Measurements from ENCODE around the gene ACVR1B. TPM values are rescaled to one million over a fixed set of nuclear protein-coding genes. Genes with fewer than 3 reads are reported as not detected.

Gene ACVR1B
- total RNA-seq, 1 experiment from 2014 or later: 112 TPM

GRCh38 chr12:51973560-51973959 lies 22.1 kb downstream of the ACVR1B start:
- no TSS peak for BruUV-seq (replicated peaks)
- Histone ChIP-seq H3K9me3 (no peaks in the 10 kb centered on the region), H3K36me3 (ENCODE audit: control insufficient read depth, insufficient read depth, low read length) (peaks cover 11% of the 10 kb centered on the region), H3K27me3 (replicated peaks; ENCODE audit: control insufficient read depth, insufficient read depth, low read length) (no peaks in the 10 kb centered on the region), H3K4me1 (peaks cover 93% of the 10 kb centered on the region), H3K4me3 (ENCODE audit: low read depth, low read length) (no peak overlapping the region)
- DNase-seq: no peak
- ChIA-PET CTCF (interaction anchor here (0.6 kb wide), 1 partner anchor 154 kb away, joined by 3 read pairs; no protein-coding TSS in a partner anchor), POLR2A (no interaction called here)
- Mint-ChIP-seq H3K4me1 (ENCODE audit: low read depth, unreplicated experiment) (peaks cover 74% of the 10 kb centered on the region), H3K9me3 (ENCODE audit: unreplicated experiment) (no peaks in the 10 kb centered on the region), H3K36me3 (ENCODE audit: insufficient read depth, unreplicated experiment) (peaks cover 59% of the 10 kb centered on the region), H3K27me3 (ENCODE audit: insufficient read depth, unreplicated experiment) (no peaks in the 10 kb centered on the region), H3K4me3 (ENCODE audit: unreplicated experiment) (no peak overlapping the region), H3K27ac (ENCODE audit: unreplicated experiment) (peak overlapping the region; percentile 53)
- intact Hi-C loops (cut with micrococcal nuclease; ENCODE audit: unreplicated experiment): no loop called here
- TF ChIP-seq CTCF (IDR thresholded peaks at IDR 0.05; ENCODE audit: insufficient read depth in 1 of 2, low read depth in 1 of 2, low read length in 1 of 2, severe bottlenecking in 1 of 2, unreplicated experiment in 1 of 2): no peak

- no peak overlapping the region for H3K4me3 Mint-ChIP-seq (ENCODE audit: unreplicated experiment)
- no peak for TF ChIP-seq CTCF (IDR thresholded peaks at IDR 0.05; ENCODE audit: insufficient read depth in 1 of 2, low read depth in 1 of 2, low read length in 1 of 2, severe bottlenecking in 1 of 2, unreplicated experiment in 1 of 2)
- H3K27me3 Mint-ChIP-seq (ENCODE audit: insufficient read depth, unreplicated experiment): no peaks in the 10 kb centered on the region
- H3K27ac Mint-ChIP-seq (ENCODE audit: unreplicated experiment): peak overlapping the region; percentile 84
- no peak for DNase-seq
- POLR2A ChIA-PET: no interaction called here
- Histone ChIP-seq H3K9me3 (no peaks in the 10 kb centered on the region), H3K27me3 (replicated peaks; ENCODE audit: control insufficient read depth, insufficient read depth, low read length) (no peaks in the 10 kb centered on the region), H3K4me3 (ENCODE audit: low read depth, low read length) (no peak overlapping the region), H3K36me3 (ENCODE audit: control insufficient read depth, insufficient read depth, low read length) (peaks cover 11% of the 10 kb centered on the region), H3K4me1 (peaks cover 96% of the 10 kb centered on the region)
- intact Hi-C loops (cut with micrococcal nuclease; ENCODE audit: unreplicated experiment): no loop called here
- peaks cover 59% of the 10 kb centered on the region for H3K36me3 Mint-ChIP-seq (ENCODE audit: insufficient read depth, unreplicated experiment)
- no TSS peak for BruUV-seq (replicated peaks)
- H3K4me1 Mint-ChIP-seq (ENCODE audit: low read depth, unreplicated experiment): peaks cover 79% of the 10 kb centered on the region
- CTCF ChIA-PET: interaction anchor here (1.3 kb wide), 1 partner anchor 80 kb away, joined by 3 read pairs; no protein-coding TSS in a partner anchor
- H3K9me3 Mint-ChIP-seq (ENCODE audit: unreplicated experiment): no peaks in the 10 kb centered on the region
Measured at GRCh38 chr12:51974646-51975045, 23.1 kb downstream of the ACVR1B start.

GRCh38 chr12:51975196-51975595 lies 23.7 kb downstream of the ACVR1B start:
- CTCF ChIA-PET: interaction anchor here (1.3 kb wide), 1 partner anchor 80 kb away, joined by 3 read pairs; no protein-coding TSS in a partner anchor
- peaks cover 96% of the 10 kb centered on the region for H3K4me1 ChIP-seq

More at GRCh38 chr12:51975196-51975595, 23.7 kb downstream of the ACVR1B start:
- H3K4me1 Mint-ChIP-seq (ENCODE audit: low read depth, unreplicated experiment): peaks cover 79% of the 10 kb centered on the region
- POLR2A ChIA-PET: no interaction called here
- DNase-seq: no peak
- peaks cover 59% of the 10 kb centered on the region for H3K36me3 Mint-ChIP-seq (ENCODE audit: insufficient read depth, unreplicated experiment)
- Histone ChIP-seq H3K36me3 (ENCODE audit: control insufficient read depth, insufficient read depth, low read length) (peaks cover 11% of the 10 kb centered on the region), H3K4me3 (ENCODE audit: low read depth, low read length) (no peak overlapping the region), H3K9me3 (no peaks in the 10 kb centered on the region), H3K27me3 (replicated peaks; ENCODE audit: control insufficient read depth, insufficient read depth, low read length) (no peaks in the 10 kb centered on the region)
- TF ChIP-seq CTCF (IDR thresholded peaks at IDR 0.05; ENCODE audit: insufficient read depth in 1 of 2, low read depth in 1 of 2, low read length in 1 of 2, severe bottlenecking in 1 of 2, unreplicated experiment in 1 of 2): no peak
- intact Hi-C loops (cut with micrococcal nuclease; ENCODE audit: unreplicated experiment): no loop called here
- H3K4me3 Mint-ChIP-seq (ENCODE audit: unreplicated experiment): peak overlapping the region; percentile 53
- peak overlapping the region; percentile 84 for H3K27ac Mint-ChIP-seq (ENCODE audit: unreplicated experiment)
- H3K9me3 Mint-ChIP-seq (ENCODE audit: unreplicated experiment): no peaks in the 10 kb centered on the region
- no peaks in the 10 kb centered on the region for H3K27me3 Mint-ChIP-seq (ENCODE audit: insufficient read depth, unreplicated experiment)
- BruUV-seq (replicated peaks): no TSS peak

Data from Caco-2 (cell line).